Heart left ventricle (tissue), 16 donors: ENCODE measurements around the gene NCAM1. TPM values are rescaled to one million over a fixed set of nuclear protein-coding genes. Genes with fewer than 3 reads are reported as not detected.

Source experiments
- ATAC-seq, 4 donors: fragments of 200-7000 bp; cut with Tn5 transposase; one replicate each; pipeline ENCODE4 v1.9.1; 2020 to 2022; ENCODE audit warnings: moderate library complexity in 4 of 4, mild to moderate bottlenecking in 3 of 4, moderate number of reproducible peaks in 1 of 4
- DNase-seq, 5 donors: peaks; one replicate each; pipeline ENCODE4 v3.0.0-alpha.2; 2020
- H3K27ac ChIP-seq, 12 donors: fragments of 200-600 bp; sonication (generic) in 4 of 12; one replicate each; pipeline versions ENCODE4 v1.5.0 to v1.8.0; 2016 to 2022; ENCODE audit warnings: mild to moderate bottlenecking in 2 of 12
- H3K27me3 ChIP-seq, 9 donors: fragments of 200-600 bp; sonication (generic) in 2 of 9; one replicate each; pipeline versions ENCODE4 v1.5.1 to v1.8.0; 2016 to 2022; ENCODE audit warnings: mild to moderate bottlenecking in 3 of 9
- H3K36me3 ChIP-seq, 9 donors: fragments of 200-600 bp; sonication (generic) in 2 of 9; one replicate each; pipeline versions ENCODE4 v1.5.0 to v1.8.0; 2018 to 2022; ENCODE audit warnings: mild to moderate bottlenecking in 2 of 9
- H3K4me1 ChIP-seq, 12 donors: fragments of 200-600 bp; sonication (generic) in 4 of 12; one replicate each; pipeline versions ENCODE4 v1.5.0 to v1.8.0; 2016 to 2022; ENCODE audit warnings: mild to moderate bottlenecking in 3 of 12
- H3K4me3 ChIP-seq, 12 donors: fragments of 200-600 bp; sonication (generic) in 4 of 12; one replicate each; pipeline versions ENCODE4 v1.5.0 to v1.8.0; 2017 to 2022; ENCODE audit warnings: mild to moderate bottlenecking in 9 of 12, moderate library complexity in 4 of 12
- H3K9me3 ChIP-seq, 12 donors: fragments of 200-600 bp; sonication (generic) in 4 of 12; one replicate each; pipeline versions ENCODE4 v1.5.0 to v1.8.0; 2016 to 2022; ENCODE audit warnings: mild to moderate bottlenecking in 1 of 12
- POLR2A ChIP-seq, 2 donors: fragments of 450-650 bp; IDR thresholded peaks; one replicate each; pipeline ENCODE4 v1.6.1; 2017; ENCODE audit warnings: antibody characterized with exemption in 2 of 2, mild to moderate bottlenecking in 2 of 2, moderate library complexity in 2 of 2
- WGBS, 4 donors: extraction: QIAGEN DNeasy Blood & Tissue Kit in 2 of 4; methylation state at CpG; one replicate each; pipeline versions ENCODE4 v1.1.5 to v1.1.7; 2013 to 2018; 5-methylcytosine and 5-hydroxymethylcytosine counted together
- intact Hi-C, 10 donors: fragments of 100-400 bp; cut with DNase I; formaldehyde crosslinking; loops; one replicate each; pipeline versions ENCODE4 v1.11.1 to v1.14.2; 2022
- polyA plus RNA-seq, 2 donors: library from polyadenylated mRNA; stranded (reverse); fragments of 200-250 nt; gene quantifications; one replicate each; pipeline ENCODE4 v1.2.3, GENCODE V29; 2013
- total RNA-seq, 9 donors: library from RNA; depleted of rRNA in 2 of 9; stranded (reverse); fragments of >200 nt in 2 of 9; fragmentation: NEBNext Ultra II Directional in 3 of 9; extraction: Animal tissue kit (Norgen Biotek cat#: 25700) in 3 of 9; gene quantifications; one replicate each; pipeline versions ENCODE4 v1.1.0 to v1.2.4, GENCODE V29; 2016 to 2023
- TF ChIP-seq, protein P1 (sequence below), 12 donors: fragments of 200-600 bp; sonication (generic) in 4 of 12; IDR thresholded peaks; one replicate each; pipeline versions ENCODE4 v1.5.0 to v1.8.0; 2018 to 2022; ENCODE audit warnings: antibody characterized with exemption in 12 of 12, mild to moderate bottlenecking in 5 of 12
- donor health status: ischemic (EF 13 %, LVEDD 7.1; RV severe dilation, severe dysfunction).
- donor health status: healthy with polysubstance abuse.
- donor health status: DM: no; HTN: yes; CAD: no.
- donor health status: DM: no; HTN: no; CAD: no.
- donor health status: ischemic (EF 25% LVEDD 6.9; RV normal size, moderate dysfunction).
- donor health status: ischemic (EF 25% LVEDD 5.7; RV mildly dilated, moderate dysfunction).
- donor health status: healthy.
- donor health status: DM: yes; HTN: yes; CAD: no.
- donor health status: ischemic (EF 35%, LVEDD 5.7; RV mildly dilated, moderate dysfunction).
- donor health status: nonischemic (EF 11% LVEDD 7.7; RV severe dilation, severe dysfunction).
- donor health status: DM: yes; HTN: yes; CAD: no.
- donor health status: PGD.
- donor health status: ischemic (EF 29% LVEDD 5.4; RV normal size, mild dysfunction).
- donor health status: nonischemic (EF 23%, LVEDD 6.1; RV moderate dilation, normal function).

The NCAM1 gene
- total and polyA plus RNA-seq, 11 donors = 78.0 to 753 (median 389) TPM

DNA sequence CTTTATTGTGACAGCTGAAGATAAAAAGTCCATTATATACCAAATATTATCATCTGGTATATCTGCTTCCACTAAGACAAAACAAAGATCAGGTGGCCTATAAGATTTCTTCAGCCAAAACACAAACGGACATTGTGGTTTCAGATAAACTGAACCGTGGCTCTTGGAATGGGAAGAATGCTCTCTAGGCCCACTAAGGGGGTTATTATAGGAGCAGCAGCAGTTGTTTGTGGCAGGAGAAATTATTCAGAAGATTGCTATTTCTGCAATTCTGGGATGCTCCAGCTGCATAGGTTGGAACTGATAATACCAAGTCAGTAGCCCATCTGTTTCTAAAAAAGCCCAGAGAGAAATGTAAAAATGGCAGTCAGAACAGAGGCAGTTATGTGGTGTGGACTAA lies 145.3 kb downstream of the NCAM1 start:
- 12 to 25% (median 14%) methylated on average over 2 of the region's 2 CpGs for WGBS, 4 donors
- Histone ChIP-seq H3K27me3 (no peaks in the 10 kb centered on the region), H3K4me1 (peaks cover 0 to 43% (median 8%) of the 10 kb centered on the region in 12 donors), H3K4me3 (no peak overlapping the region), H3K9me3 (no peaks in the 10 kb centered on the region), H3K36me3 (no peaks in the 10 kb centered on the region), H3K27ac (peak overlapping the region in 10 of 12 donors; percentile 14 to 85 (median 71))
- ATAC-seq (no peak), DNase-seq (no peak)
- intact Hi-C loops = loop anchor here in 2 of 10 donors (5.0 to 10.0 kb wide), 2 partner anchors 139 to 272 kb away; no protein-coding TSS in a partner anchor
- TF ChIP-seq, protein P1, sequence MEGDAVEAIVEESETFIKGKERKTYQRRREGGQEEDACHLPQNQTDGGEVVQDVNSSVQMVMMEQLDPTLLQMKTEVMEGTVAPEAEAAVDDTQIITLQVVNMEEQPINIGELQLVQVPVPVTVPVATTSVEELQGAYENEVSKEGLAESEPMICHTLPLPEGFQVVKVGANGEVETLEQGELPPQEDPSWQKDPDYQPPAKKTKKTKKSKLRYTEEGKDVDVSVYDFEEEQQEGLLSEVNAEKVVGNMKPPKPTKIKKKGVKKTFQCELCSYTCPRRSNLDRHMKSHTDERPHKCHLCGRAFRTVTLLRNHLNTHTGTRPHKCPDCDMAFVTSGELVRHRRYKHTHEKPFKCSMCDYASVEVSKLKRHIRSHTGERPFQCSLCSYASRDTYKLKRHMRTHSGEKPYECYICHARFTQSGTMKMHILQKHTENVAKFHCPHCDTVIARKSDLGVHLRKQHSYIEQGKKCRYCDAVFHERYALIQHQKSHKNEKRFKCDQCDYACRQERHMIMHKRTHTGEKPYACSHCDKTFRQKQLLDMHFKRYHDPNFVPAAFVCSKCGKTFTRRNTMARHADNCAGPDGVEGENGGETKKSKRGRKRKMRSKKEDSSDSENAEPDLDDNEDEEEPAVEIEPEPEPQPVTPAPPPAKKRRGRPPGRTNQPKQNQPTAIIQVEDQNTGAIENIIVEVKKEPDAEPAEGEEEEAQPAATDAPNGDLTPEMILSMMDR (IDR thresholded peaks at IDR 0.05) = no peak
- no peak for TF ChIP-seq POLR2A (IDR thresholded peaks at IDR 0.05)

DNA sequence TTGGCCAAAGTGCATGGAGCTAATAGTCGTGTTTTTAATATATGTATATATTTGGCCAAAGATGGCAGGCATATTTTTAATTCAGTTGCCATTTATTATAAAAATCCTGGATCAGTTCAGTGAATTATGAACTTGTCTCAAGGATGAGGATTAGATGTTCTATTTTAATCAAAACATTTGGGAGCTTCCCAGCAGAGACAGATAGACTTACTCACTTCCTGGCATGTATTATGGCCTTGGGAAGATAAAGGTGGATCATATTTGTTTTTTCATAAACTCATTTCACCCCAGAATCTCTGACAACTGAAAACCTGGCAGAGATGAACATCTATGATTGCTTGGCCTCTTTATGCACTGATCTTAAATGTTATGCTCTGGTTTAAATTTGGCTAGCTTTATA lies 148.8 kb downstream of the NCAM1 start:
- Histone ChIP-seq H3K4me1 (peaks cover 0 to 47% (median 17%) of the 10 kb centered on the region in 12 donors), H3K27ac (peak overlapping the region in 3 of 12 donors; percentile 1 to 37 (median 2)), H3K36me3 (no peaks in the 10 kb centered on the region), H3K4me3 (no peak overlapping the region), H3K27me3 (no peaks in the 10 kb centered on the region), H3K9me3 (no peaks in the 10 kb centered on the region)
- 16 to 60% (median 45%) methylated on average over 1 of the region's 1 CpG for WGBS, 4 donors
- intact Hi-C loops = loop anchor here in 9 of 10 donors (5.0 to 10.0 kb wide), 9 partner anchors 145 to 815 kb away; partner anchors contain the start of gene NCAM1 (in 6 of the 9)
- ATAC-seq = no peak
- no peak for DNase-seq
- no peak for TF ChIP-seq POLR2A (IDR thresholded peaks at IDR 0.05)
- TF ChIP-seq, protein P1 (IDR thresholded peaks at IDR 0.05) = no peak

DNA sequence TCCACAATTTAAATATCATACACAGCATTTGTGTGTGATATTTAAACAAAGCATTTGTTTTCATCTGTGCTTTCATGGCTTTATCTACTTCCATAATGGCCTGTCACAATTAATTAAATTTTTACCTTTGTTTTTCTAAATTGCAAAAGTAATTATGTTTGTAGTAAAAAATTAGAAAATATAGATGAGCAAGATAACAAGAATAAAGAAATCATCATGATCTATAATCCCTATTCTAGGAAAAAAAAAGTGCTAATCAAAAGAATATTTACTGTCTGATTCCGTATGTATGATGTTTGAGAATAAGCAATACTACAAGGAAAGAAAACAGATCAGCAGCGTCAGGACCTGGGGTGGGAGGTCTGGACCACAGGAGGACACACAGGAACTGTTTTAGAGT lies 149.9 kb downstream of the NCAM1 start:
- no peaks in the 10 kb centered on the region for H3K9me3 ChIP-seq
- no peaks in the 10 kb centered on the region for H3K27me3 ChIP-seq
- H3K27ac ChIP-seq = no peak overlapping the region
- ATAC-seq (no peak), DNase-seq (no peak)
- peaks cover 0 to 40% (median 15%) of the 10 kb centered on the region in 12 donors for H3K4me1 ChIP-seq
- no peaks in the 10 kb centered on the region for H3K36me3 ChIP-seq
- H3K4me3 ChIP-seq = no peak overlapping the region
- WGBS, 4 donors = 77 to 81% (median 77%) methylated on average over 2 of the region's 2 CpGs
- TF ChIP-seq, protein P1 (IDR thresholded peaks at IDR 0.05) = no peak
- no peak for TF ChIP-seq POLR2A (IDR thresholded peaks at IDR 0.05)
- intact Hi-C loops = loop anchor here in 9 of 10 donors (5.0 to 10.0 kb wide), 9 partner anchors 146 to 816 kb away; partner anchors contain the start of gene NCAM1 (in 6 of the 9)

DNA sequence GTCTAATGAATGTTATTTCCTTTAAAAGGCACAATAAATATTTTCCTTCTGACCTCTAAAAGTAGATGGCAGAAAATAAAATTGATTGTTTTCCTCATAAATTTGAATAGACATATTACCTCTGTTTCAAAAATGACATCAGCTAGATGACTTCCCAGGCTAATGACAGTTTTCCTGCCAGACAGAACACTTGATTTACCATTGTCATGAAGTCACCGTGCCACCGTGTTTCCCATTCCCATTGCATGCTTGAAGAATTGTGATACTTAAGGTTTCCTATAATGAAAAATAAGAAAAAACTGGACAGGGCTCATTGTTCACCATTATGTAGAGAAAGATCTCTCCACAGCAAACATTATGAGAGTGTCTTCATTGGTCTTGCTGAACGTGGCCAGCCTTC lies 151.1 kb downstream of the NCAM1 start:
- H3K4me3 ChIP-seq = no peak overlapping the region
- TF ChIP-seq POLR2A (IDR thresholded peaks at IDR 0.05) = no peak
- TF ChIP-seq, protein P1 (IDR thresholded peaks at IDR 0.05) = no peak
- intact Hi-C loops = loop anchor here in 9 of 10 donors (5.0 to 10.0 kb wide), 9 partner anchors 148 to 818 kb away; partner anchors contain the start of gene NCAM1 (in 6 of the 9)
- 28 to 62% (median 47%) methylated on average over 3 of the region's 3 CpGs for WGBS, 4 donors
- H3K36me3 ChIP-seq = no peaks in the 10 kb centered on the region
- peak overlapping the region in 1 of 12 donors; percentile 65 for H3K27ac ChIP-seq
- no peak for DNase-seq
- H3K9me3 ChIP-seq = no peaks in the 10 kb centered on the region
- H3K27me3 ChIP-seq = no peaks in the 10 kb centered on the region
- H3K4me1 ChIP-seq = peaks cover 0 to 42% (median 14%) of the 10 kb centered on the region in 12 donors
- ATAC-seq = no peak
